ENCODE results near the gene CARD11.

- TF ChIP-seq POLR2A (IDR thresholded peaks at IDR 0.05; ENCODE audit: low read length), result peak; percentile 36
- TF ChIP-seq GATA1 (IDR thresholded peaks at IDR 0.05; ENCODE audit: low read depth, low read length), result no peak
Measured at GRCh38 chr7:2956526-2957368, 86.9 kb downstream of the CARD11 start.
